Stimulated activated naive CD4-positive, alpha-beta T cell treated with Interleukin-2 at 50 U/mL for 16 hours (primary cell): ENCODE results near the gene STARD13.
"Not testable (repeated sequence)": the region's sequence is repeated elsewhere in the genome, so short reads cannot be mapped to it uniquely, and the experiment has no call there.

Experiments
- DNase-seq: peaks from one replicate; lab custom pipeline; 2025; lab: John Stamatoyannopoulos, UW

Gene STARD13

GRCh38 chr13:33174931-33175330 is 110.6 kb downstream of the STARD13 start:
- DNase-seq: no peak

GRCh38 chr13:33174491-33174890 is 111.1 kb downstream of the STARD13 start:
- DNase-seq: no peak

GRCh38 chr13:33172911-33173310 is 112.6 kb downstream of the STARD13 start:
- no peak for DNase-seq

DNA sequence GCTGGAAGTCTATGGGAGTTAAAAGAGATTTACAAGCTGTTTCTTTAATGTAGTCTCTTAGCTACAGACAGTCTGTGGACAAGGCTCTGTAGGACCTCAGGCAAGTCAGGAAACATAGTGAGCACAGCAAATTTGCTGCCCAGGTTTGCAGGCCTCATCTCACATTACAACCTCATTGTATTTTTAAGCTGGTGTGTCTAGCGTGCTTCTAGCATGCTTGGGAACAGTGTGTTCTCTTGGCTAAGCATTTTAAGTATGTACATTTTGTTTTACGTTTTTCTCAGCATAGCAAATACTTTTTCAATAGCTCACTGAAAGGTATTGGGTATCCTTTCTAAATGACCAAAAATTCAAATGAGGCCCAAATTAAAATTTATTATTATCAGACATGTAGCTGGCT is 113.2 kb downstream of the STARD13 start:
- no peak for DNase-seq

DNA sequence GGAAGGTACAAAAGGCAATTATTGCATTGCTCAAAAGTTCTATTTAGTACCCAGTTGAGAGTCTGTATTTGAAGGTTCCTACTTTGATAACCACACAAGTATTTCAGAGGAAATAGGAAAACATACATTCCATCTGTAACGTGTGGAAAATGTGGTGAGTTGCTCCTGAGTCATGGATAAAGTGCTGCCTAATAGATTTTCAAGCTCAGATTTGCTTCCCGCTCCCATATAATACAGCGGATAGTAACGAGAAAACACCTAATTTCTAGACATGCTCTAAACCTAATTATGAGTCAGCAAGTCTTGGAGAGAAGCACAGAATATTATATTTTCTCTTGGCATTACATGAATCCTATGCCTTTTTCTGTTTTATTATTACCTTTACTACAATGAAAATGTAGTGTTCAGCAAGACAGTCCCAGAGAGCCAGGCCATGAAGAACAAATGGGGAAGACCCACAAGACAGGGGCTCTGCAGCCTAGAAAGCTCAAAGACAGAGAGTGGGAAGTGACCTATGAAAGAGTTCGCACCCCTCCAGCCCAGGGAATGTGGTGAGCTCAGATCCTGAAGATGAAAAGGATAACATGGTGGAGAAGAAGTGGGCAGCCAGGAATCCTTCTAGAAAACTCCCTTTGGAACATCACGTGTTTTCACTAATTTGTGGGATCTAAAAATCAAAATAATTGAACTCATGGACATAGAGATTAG is 116.1 kb downstream of the STARD13 start:
- DNase-seq: no peak

- no peak for DNase-seq
These were observed 117.1 kb downstream of the STARD13 start for GRCh38 chr13:33168321-33168960.

GRCh38 chr13:33167491-33167890 is 118.1 kb downstream of the STARD13 start:
- DNase-seq: no peak

GRCh38 chr13:33165787-33166186 is 119.8 kb downstream of the STARD13 start:
- no peak for DNase-seq

- no peak for DNase-seq
These were observed 121.2 kb downstream of the STARD13 start for GRCh38 chr13:33164331-33164730.

GRCh38 chr13:33162725-33163124 is 122.8 kb downstream of the STARD13 start:
- DNase-seq: not testable (repeated sequence)

DNA sequence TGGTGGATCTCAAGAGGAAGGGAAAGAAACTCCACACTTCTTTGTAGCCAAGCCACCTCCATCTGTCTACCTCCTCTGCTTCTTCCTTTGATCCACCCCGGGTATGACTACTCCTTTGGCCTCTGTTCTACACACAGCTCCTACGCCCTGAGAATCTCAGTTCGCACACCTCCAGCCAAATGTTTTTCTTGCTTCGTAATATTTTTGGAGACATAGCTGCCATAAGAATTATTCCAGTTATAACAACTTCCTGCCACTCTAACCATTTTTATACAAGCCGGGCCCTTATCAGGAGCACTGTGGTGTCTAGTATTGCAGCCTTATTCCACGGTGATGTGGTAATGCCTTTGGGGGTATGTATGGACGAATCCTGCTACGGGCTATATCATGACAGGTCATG is 126.7 kb downstream of the STARD13 start:
- no peak for DNase-seq

GRCh38 chr13:33158271-33158670 is 127.3 kb downstream of the STARD13 start:
- no peak for DNase-seq

GRCh38 chr13:33154911-33155310 is 130.6 kb downstream of the STARD13 start:
- no peak for DNase-seq

DNA sequence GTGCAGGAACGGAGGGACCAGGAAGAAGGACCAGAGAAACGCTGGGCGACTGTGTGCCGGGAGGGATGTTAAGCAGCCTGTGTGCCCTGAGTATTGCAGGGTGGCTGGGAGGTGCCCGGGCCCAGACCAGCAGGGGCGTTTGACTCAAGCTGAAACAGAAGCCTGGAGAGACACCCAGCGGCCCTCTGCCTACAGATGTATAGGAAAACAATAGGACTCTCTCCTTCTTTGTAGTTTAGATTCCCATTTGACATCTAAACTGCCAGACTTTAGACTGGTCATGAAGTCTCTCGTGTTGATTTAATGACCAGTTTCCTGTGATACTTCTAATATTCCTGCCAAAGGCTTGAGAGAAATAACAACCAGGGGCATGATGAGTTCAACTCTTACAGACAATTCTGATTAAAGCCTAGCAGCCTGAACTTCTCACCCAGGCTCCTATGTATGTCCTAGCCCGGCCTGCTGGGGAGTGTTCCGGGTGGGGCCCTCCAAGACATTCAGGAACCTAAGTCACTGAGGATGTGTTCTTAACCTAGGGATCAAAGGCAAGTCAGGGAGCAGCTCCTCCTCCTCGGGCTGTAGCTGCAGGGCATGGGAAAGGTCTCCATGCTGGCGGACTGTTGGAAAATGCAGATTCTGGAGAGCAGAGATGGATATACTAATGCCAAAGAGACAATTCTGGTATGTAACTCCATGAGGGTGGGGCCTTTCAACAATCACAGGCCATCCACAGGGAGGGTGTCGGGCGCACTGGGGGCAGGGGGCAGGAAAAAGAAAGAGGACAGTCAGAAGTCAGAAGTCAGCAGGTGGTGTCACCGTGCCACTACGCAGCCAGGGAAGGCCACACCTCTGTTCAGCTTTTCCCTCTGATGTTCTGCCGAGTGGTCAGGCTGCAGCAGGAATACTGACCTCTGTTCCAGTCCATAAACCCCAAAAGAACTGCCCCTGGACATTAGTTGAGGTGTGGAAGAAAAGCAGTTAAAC is 131.8 kb downstream of the STARD13 start:
- DNase-seq: no peak

- DNase-seq: no peak
These were observed 133.2 kb downstream of the STARD13 start for GRCh38 chr13:33152389-33152788.

- DNase-seq: no peak
These were observed 134.9 kb downstream of the STARD13 start for GRCh38 chr13:33150662-33151061.

GRCh38 chr13:33150126-33150525 is 135.4 kb downstream of the STARD13 start:
- no peak for DNase-seq

GRCh38 chr13:33147832-33148231 is 137.7 kb downstream of the STARD13 start:
- DNase-seq: no peak

- DNase-seq: no peak
These were observed 138.5 kb downstream of the STARD13 start for GRCh38 chr13:33146843-33147611.

- DNase-seq: no peak
These were observed 139.9 kb downstream of the STARD13 start for GRCh38 chr13:33145667-33146066.

GRCh38 chr13:33144358-33144784 is 141.2 kb downstream of the STARD13 start:
- no peak for DNase-seq
